GM13976 (cell line): ENCODE measurements around the gene PRIMPOL.

ENCODE experiments used
- DNase-seq: peaks from one replicate; pipeline ENCODE4 v3.0.0; 2012; ENCODE audit warnings: low spot score
- CTCF ChIP-seq: IDR thresholded peaks from 2 replicates; pipeline ENCODE4 v1.5.1; 2012; ENCODE audit warnings: borderline replicate concordance, mild to moderate bottlenecking; ENCODE audit not compliant: insufficient read depth; ENCODE audit errors: extremely low read depth, missing control alignments, control extremely low read depth
- in situ Hi-C: fragments of 300-500 bp; cut with MboI; formaldehyde crosslinking; loops from one replicate; pipeline ENCODE4 v1.12.0; 2022; ENCODE audit warnings: low sequenced_read_pairs, mixed read lengths, inconsistent platforms; ENCODE audit not compliant: unreplicated experiment

PRIMPOL gene

GRCh38 chr4:184706453-184706852, 56.9 kb downstream of the PRIMPOL start:
- no peak for DNase-seq
- in situ Hi-C loops: no loop called here
- no peak for TF ChIP-seq CTCF

DNA sequence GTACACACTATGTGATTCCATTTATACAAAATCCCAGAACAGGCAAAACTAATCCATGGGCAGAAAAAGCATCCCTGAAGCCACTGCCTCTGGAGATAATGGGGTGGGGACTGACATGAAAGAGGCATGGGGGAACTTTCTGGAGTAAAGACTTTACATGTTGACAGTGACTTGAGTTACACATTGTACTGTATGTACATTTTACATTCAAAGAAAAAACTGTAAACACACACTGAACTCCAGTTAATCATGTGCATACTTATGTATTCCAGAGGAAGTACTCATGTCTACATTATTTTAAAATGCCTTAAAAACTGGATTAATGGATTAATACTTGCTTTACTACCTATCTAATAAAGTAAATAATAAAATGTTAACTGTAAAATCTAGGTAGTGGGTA, 62.8 kb downstream of the PRIMPOL start:
- DNase-seq: no peak
- in situ Hi-C loops: no loop called here
- TF ChIP-seq CTCF: no peak

DNA sequence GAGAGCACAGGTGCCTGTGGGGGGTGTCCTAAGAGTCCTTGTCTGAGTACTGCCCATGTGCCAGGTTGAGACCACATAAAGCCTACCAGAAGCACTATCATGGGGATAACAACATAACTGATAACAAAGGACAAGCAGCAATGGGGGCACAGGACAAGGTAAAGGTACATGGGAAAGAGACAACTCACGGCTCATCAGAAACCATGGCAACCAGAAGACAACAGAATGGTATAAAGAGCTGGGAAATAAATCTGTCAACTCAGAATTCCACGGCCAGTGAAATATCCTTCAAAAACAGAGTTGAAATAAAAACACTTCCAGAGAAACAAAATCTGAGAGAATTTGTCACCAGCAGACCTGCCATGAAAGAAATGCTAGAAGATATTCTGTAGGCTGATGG, 64.3 kb downstream of the PRIMPOL start:
- TF ChIP-seq CTCF: no peak
- no peak for DNase-seq
- in situ Hi-C loops: no loop called here

DNA sequence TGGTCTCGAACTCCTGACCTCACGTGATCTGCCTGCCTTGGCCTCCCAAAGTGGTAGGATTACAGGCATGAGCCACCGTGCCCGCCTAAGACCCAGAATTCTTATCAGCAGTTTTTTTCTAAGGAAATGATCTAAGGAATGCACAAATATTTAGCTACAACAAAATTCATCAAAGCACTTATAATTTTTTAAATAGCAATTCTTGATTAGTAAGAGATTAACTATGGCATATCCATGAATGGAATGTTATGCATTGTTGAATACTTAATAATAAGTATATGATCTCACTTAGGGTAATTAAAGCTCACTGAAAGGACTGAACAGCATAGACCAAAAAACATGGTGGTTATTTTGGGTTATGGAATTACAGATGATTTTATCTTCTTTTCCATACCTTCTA, 66.0 kb downstream of the PRIMPOL start:
- no peak for TF ChIP-seq CTCF
- in situ Hi-C loops: no loop called here

DNA sequence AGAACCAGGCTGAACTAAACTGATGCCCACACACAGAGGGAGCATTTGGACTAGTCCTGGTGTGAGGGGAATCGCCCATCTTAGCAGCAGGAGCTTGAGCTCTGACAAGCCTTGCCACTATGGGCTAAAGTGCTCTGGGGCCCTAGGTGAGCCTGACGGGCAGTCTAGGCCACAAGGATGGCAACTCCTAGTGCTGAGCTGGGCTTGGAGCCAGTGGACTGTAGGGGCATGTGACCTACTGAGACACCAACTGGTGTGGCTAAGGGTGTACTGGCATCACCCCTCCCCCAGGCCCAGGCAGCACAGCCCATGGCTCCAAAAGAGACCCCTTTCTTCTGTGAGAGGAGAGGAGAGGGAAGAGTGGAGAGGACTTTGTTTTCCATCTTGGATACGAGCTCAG, 69.9 kb downstream of the PRIMPOL start:
- no peak for TF ChIP-seq CTCF

More for the DNA sequence above, 66.0 kb downstream of the PRIMPOL start:
- DNase-seq: no peak

GRCh38 chr4:184721254-184721653, 71.7 kb downstream of the PRIMPOL start:
- TF ChIP-seq CTCF: no peak
- in situ Hi-C loops: no loop called here
- DNase-seq: no peak

More for the DNA sequence above, 69.9 kb downstream of the PRIMPOL start:
- in situ Hi-C loops: no loop called here
- DNase-seq: no peak

- no peak for DNase-seq
- in situ Hi-C loops: no loop called here
- TF ChIP-seq CTCF: no peak
Measured at GRCh38 chr4:184722798-184723197, 73.3 kb downstream of the PRIMPOL start.
